ENCODE measurements around the gene RANBP10.

DNA sequence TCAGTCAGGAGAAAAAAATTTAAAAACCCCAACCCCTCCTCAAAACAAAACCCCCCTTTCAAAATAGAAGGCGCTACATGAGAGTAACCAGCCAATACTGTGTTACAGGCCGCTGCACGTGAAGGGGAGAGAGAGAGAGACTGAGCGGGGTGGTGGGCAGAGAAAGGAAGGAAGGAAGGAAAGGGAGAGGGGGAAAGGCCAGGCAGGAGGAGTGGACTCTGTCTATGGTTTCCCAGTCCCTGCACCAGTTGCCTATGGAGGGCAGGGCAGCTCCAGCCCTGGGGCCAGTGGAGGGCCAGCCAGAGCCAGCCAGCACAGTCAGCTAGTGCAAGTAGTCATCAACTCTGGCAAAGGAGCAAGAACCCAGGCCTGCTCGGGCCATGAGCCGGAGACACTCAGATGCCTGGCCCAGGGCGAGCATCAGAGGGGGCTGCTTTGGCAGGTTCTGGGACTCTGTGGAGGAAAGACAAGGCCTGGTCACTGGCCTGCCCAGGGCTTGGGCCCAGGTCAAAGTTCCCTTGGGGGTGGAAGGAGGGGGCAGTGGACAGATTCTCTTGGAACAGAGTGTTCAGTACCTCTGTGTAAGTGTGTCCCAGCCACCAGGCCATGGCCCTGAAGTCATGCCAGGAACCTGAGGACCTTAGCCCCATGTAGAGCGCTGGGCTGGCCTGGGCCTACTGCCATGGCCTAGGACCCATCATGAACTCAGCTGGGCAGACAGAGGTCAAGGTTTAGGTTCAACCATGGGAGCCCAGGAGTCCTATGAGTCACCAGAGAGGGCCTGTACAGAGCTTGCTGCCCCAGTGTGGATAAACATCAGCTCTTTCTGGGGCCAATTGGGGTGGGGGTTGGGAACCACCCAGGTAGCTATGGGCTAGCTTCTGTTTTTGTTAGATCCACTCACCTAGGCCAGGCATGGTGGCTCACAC lies 80.0 kb downstream of the RANBP10 start:
- TF ChIP-seq, protein P1, sequence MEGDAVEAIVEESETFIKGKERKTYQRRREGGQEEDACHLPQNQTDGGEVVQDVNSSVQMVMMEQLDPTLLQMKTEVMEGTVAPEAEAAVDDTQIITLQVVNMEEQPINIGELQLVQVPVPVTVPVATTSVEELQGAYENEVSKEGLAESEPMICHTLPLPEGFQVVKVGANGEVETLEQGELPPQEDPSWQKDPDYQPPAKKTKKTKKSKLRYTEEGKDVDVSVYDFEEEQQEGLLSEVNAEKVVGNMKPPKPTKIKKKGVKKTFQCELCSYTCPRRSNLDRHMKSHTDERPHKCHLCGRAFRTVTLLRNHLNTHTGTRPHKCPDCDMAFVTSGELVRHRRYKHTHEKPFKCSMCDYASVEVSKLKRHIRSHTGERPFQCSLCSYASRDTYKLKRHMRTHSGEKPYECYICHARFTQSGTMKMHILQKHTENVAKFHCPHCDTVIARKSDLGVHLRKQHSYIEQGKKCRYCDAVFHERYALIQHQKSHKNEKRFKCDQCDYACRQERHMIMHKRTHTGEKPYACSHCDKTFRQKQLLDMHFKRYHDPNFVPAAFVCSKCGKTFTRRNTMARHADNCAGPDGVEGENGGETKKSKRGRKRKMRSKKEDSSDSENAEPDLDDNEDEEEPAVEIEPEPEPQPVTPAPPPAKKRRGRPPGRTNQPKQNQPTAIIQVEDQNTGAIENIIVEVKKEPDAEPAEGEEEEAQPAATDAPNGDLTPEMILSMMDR (conservative IDR thresholded peaks at IDR 0.05; ENCODE audit: low read depth in 2 of 2): no peak
- TF ChIP-seq CREB1 (CRISPR knock-in tag; IDR thresholded peaks at IDR 0.05; ENCODE audit: low read depth): no peak
- no peak for TF ChIP-seq ETS1 (IDR thresholded peaks at IDR 0.05)
